Measurements from ENCODE around the gene UGT1A7. TPM values are rescaled to one million over a fixed set of nuclear protein-coding genes. Genes with fewer than 3 reads are reported as not detected.

The UGT1A7 gene
- total and polyA plus RNA-seq, 9 of the 15 experiments (the other 6 are each of a cell fraction or from before 2014, with no cell fraction given): not detected

DNA sequence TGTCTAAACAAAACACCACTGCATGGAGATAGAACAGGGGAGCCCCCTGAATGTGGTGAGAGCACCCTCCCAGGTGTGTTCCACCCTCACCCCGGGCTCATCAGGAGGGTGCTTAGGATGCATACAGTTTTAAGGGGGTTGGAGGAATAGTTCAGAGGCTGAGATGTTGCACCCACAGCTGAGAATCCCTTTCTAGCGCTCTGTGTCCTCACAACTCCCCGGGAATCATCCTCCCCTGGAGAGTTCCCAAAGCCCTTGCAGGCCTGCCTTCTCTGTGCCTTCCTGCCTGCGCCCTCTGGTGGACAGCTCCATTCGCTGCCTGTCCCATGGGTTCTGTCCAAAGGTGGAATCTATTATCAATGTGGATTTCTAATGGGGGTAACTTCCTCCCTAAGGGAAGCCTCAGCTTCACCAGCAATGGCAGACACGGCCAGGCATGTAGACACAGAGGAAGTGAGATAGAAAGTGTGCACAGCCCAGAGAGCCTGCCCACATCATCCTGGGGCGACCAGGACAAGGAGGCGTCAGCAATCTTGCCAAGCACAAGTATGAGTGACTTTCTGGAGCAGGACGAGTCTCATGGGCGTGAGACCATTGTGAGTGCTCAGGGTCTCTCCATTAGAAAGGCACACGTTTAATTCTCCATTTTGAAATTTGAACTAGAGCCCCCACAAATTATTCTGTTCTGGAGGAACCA is 29.8 kb downstream of the UGT1A7 start (continued):
- TF ChIP-seq, protein P1, sequence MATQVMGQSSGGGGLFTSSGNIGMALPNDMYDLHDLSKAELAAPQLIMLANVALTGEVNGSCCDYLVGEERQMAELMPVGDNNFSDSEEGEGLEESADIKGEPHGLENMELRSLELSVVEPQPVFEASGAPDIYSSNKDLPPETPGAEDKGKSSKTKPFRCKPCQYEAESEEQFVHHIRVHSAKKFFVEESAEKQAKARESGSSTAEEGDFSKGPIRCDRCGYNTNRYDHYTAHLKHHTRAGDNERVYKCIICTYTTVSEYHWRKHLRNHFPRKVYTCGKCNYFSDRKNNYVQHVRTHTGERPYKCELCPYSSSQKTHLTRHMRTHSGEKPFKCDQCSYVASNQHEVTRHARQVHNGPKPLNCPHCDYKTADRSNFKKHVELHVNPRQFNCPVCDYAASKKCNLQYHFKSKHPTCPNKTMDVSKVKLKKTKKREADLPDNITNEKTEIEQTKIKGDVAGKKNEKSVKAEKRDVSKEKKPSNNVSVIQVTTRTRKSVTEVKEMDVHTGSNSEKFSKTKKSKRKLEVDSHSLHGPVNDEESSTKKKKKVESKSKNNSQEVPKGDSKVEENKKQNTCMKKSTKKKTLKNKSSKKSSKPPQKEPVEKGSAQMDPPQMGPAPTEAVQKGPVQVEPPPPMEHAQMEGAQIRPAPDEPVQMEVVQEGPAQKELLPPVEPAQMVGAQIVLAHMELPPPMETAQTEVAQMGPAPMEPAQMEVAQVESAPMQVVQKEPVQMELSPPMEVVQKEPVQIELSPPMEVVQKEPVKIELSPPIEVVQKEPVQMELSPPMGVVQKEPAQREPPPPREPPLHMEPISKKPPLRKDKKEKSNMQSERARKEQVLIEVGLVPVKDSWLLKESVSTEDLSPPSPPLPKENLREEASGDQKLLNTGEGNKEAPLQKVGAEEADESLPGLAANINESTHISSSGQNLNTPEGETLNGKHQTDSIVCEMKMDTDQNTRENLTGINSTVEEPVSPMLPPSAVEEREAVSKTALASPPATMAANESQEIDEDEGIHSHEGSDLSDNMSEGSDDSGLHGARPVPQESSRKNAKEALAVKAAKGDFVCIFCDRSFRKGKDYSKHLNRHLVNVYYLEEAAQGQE (IDR thresholded peaks at IDR 0.05; ENCODE audit: borderline replicate concordance): peak; percentile 64
- TF ChIP-seq, protein P1 (CRISPR knock-in tag; IDR thresholded peaks at IDR 0.05; ENCODE audit: low read depth): no peak
- TF ChIP-seq SMC3 (conservative IDR thresholded peaks at IDR 0.05; ENCODE audit: insufficient read depth, low read depth, low read length): peak; percentile 61
- TF ChIP-seq TBL1XR1 (IDR thresholded peaks at IDR 0.05; ENCODE audit: low read length in 2 of 2): no peak
- TF ChIP-seq, protein P2, sequence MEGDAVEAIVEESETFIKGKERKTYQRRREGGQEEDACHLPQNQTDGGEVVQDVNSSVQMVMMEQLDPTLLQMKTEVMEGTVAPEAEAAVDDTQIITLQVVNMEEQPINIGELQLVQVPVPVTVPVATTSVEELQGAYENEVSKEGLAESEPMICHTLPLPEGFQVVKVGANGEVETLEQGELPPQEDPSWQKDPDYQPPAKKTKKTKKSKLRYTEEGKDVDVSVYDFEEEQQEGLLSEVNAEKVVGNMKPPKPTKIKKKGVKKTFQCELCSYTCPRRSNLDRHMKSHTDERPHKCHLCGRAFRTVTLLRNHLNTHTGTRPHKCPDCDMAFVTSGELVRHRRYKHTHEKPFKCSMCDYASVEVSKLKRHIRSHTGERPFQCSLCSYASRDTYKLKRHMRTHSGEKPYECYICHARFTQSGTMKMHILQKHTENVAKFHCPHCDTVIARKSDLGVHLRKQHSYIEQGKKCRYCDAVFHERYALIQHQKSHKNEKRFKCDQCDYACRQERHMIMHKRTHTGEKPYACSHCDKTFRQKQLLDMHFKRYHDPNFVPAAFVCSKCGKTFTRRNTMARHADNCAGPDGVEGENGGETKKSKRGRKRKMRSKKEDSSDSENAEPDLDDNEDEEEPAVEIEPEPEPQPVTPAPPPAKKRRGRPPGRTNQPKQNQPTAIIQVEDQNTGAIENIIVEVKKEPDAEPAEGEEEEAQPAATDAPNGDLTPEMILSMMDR (IDR thresholded peaks at IDR 0.05 in 2 of 3, conservative IDR thresholded peaks at IDR 0.05 in 1 of 3; ENCODE audit: insufficient read depth in 2 of 3, low read depth in 1 of 3, low read length in 3 of 3): peak; percentile 73 to 76 (median 73)
- no peak for TF ChIP-seq SMAD1 (IDR thresholded peaks at IDR 0.05; ENCODE audit: low read depth, low read length, partially characterized antibody)
- TF ChIP-seq RAD21 (CRISPR knock-in tag; conservative IDR thresholded peaks at IDR 0.05 in 1 of 2, IDR thresholded peaks at IDR 0.05 in 1 of 2): peak; percentile 72 to 76
- TF ChIP-seq ZNF785 (CRISPR knock-in tag; IDR thresholded peaks at IDR 0.05): no peak
- TF ChIP-seq, protein P3, sequence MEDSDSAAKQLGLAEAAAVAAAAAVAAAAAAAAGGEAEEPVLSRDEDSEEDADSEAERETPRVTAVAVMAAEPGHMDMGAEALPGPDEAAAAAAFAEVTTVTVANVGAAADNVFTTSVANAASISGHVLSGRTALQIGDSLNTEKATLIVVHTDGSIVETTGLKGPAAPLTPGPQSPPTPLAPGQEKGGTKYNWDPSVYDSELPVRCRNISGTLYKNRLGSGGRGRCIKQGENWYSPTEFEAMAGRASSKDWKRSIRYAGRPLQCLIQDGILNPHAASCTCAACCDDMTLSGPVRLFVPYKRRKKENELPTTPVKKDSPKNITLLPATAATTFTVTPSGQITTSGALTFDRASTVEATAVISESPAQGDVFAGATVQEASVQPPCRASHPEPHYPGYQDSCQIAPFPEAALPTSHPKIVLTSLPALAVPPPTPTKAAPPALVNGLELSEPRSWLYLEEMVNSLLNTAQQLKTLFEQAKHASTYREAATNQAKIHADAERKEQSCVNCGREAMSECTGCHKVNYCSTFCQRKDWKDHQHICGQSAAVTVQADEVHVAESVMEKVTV (CRISPR knock-in tag; IDR thresholded peaks at IDR 0.05): peak; percentile 59
